IMR-90 (cell line): ENCODE results near the gene SPAG5. TPM values are rescaled to one million over a fixed set of nuclear protein-coding genes. Genes with fewer than 3 reads are reported as not detected.

Experiments
- ATAC-seq: fragments of 200-7000 bp; cut with Tn5 transposase; 2 replicates; pipeline ENCODE4 v1.9.1; 2020; ENCODE audit warnings: low read depth, mild to moderate bottlenecking, moderate library complexity
- BruUV-seq: library from RNA; stranded (reverse); fragments of 400-500 nt; replicated peaks from 2 replicates; lab custom pipeline; 2021; lab: Mats Ljungman, UMichigan
- CTCF ChIA-PET: fragments of 300-600 bp; formaldehyde crosslinking; extraction: SDS; loops from one replicate; lab custom pipeline; 2021; ENCODE audit warnings: antibody characterized with exemption; lab: Yijun Ruan, JAX
- POLR2A ChIA-PET: fragments of 300-600 bp; sonication (Branson Sonifier 250); formaldehyde crosslinking; loops from one replicate; lab custom pipeline; 2022; ENCODE audit warnings: antibody characterized with exemption; ENCODE audit not compliant: unreplicated experiment; lab: Charles Lee
- DNase-seq: peaks from one replicate; pipeline ENCODE4 v3.0.0; 2013
- H2AFZ ChIP-seq: replicated peaks from 2 replicates; pipeline ENCODE3; 2013; ENCODE audit warnings: low read length, mild to moderate bottlenecking; ENCODE audit not compliant: poor library complexity
- H2AK5ac ChIP-seq: 2 replicates; pipeline ENCODE4 v1.6.1; 2013; ENCODE audit warnings: low read depth, low read length, inconsistent platforms
- H2AK9ac ChIP-seq: replicated peaks from 2 replicates; pipeline ENCODE3; 2013; ENCODE audit warnings: mild to moderate bottlenecking, low read depth, low read length, moderate library complexity; ENCODE audit not compliant: poor library complexity
- H2BK120ac ChIP-seq: 2 replicates; pipeline ENCODE4 v1.6.1; 2013; ENCODE audit warnings: low read depth, low read length, inconsistent platforms
- H2BK15ac ChIP-seq: 3 replicates; pipeline ENCODE4 v1.6.1; 2013; ENCODE audit warnings: low read depth, low read length, inconsistent platforms
- H2BK20ac ChIP-seq: 2 replicates; pipeline ENCODE4 v1.6.1; 2013; ENCODE audit warnings: low read depth, mild to moderate bottlenecking, inconsistent platforms, low read length, moderate library complexity
- H2BK5ac ChIP-seq: 2 replicates; pipeline ENCODE4 v1.6.1; 2013; ENCODE audit warnings: mild to moderate bottlenecking, low read depth, low read length, inconsistent platforms; ENCODE audit not compliant: poor library complexity, severe bottlenecking
- H3K14ac ChIP-seq: replicated peaks from 2 replicates; pipeline ENCODE4 v1.6.1; 2013; ENCODE audit warnings: low read depth, low read length, inconsistent platforms
- H3K18ac ChIP-seq: 2 replicates; pipeline ENCODE4 v1.6.1; 2013; ENCODE audit warnings: low read depth, low read length, control low read depth
- H3K23ac ChIP-seq: 2 replicates; pipeline ENCODE4 v1.6.1; 2013; ENCODE audit warnings: low read depth, low read length, inconsistent platforms
- H3K27ac ChIP-seq: 2 replicates; pipeline ENCODE4 v1.5.1; 2013; ENCODE audit warnings: mild to moderate bottlenecking, control low read depth, low read length; ENCODE audit not compliant: insufficient read depth
- H3K27me3 ChIP-seq: 2 replicates; pipeline ENCODE4 v1.6.1; 2013; ENCODE audit warnings: low read length; ENCODE audit not compliant: control insufficient read depth, insufficient read depth
- H3K36me3 ChIP-seq: 2 replicates; pipeline ENCODE4 v1.6.1; 2013; ENCODE audit warnings: low read length, mixed read lengths; ENCODE audit not compliant: control insufficient read depth, insufficient read depth
- H3K4ac ChIP-seq: 2 replicates; pipeline ENCODE4 v1.6.1; 2013; ENCODE audit warnings: low read depth, low read length, inconsistent platforms
- H3K4me1 ChIP-seq: 2 replicates; pipeline ENCODE4 v1.6.1; 2013; ENCODE audit warnings: low read length, mixed read lengths; ENCODE audit not compliant: control insufficient read depth, insufficient read depth
- H3K4me2 ChIP-seq: 2 replicates; pipeline ENCODE4 v1.6.1; 2013; ENCODE audit warnings: low read depth, mild to moderate bottlenecking, control low read depth, low read length, moderate library complexity
- H3K4me3 ChIP-seq: 2 replicates; pipeline ENCODE4 v1.5.1; 2013; ENCODE audit warnings: low read depth, mild to moderate bottlenecking, control low read depth, low read length, moderate library complexity; ENCODE audit not compliant: insufficient read depth
- H3K56ac ChIP-seq: 2 replicates; pipeline ENCODE4 v1.6.1; 2013; ENCODE audit warnings: low read length, inconsistent platforms; ENCODE audit not compliant: insufficient read depth; ENCODE audit errors: extremely low read depth
- H3K79me1 ChIP-seq, 2 experiments: 2 replicates each; pipeline ENCODE4 v1.6.1; 2013; ENCODE audit warnings: low read length in 2 of 2, inconsistent platforms in 1 of 2, low read depth in 1 of 2
- H3K9ac ChIP-seq: 2 replicates; pipeline ENCODE4 v1.6.1; 2013; ENCODE audit warnings: low read depth, low read length, control low read depth
- H3K9me1 ChIP-seq: 2 replicates; pipeline ENCODE4 v1.6.1; 2013; ENCODE audit warnings: low read length, inconsistent platforms; ENCODE audit not compliant: insufficient read depth
- H3K9me3 ChIP-seq: 2 replicates; pipeline ENCODE4 v1.6.1; 2013; ENCODE audit warnings: low read length; ENCODE audit not compliant: control insufficient read depth, insufficient read depth
- H4K20me1 ChIP-seq: 2 replicates; pipeline ENCODE4 v1.6.1; 2013; ENCODE audit warnings: low read length, inconsistent platforms; ENCODE audit not compliant: insufficient read depth
- H4K5ac ChIP-seq: 2 replicates; pipeline ENCODE4 v1.6.1; 2013; ENCODE audit warnings: mild to moderate bottlenecking, low read depth, low read length, control low read depth
- H4K8ac ChIP-seq, 2 experiments: 2 replicates each; pipeline ENCODE4 v1.6.1; 2013; ENCODE audit warnings: low read depth in 2 of 2, low read length in 2 of 2, control low read depth in 1 of 2, inconsistent platforms in 1 of 2
- H4K91ac ChIP-seq: 2 replicates; pipeline ENCODE4 v1.6.1; 2013; ENCODE audit warnings: low read depth, low read length, inconsistent platforms; ENCODE audit not compliant: insufficient read depth
- CEBPB ChIP-seq: IDR thresholded peaks from 2 replicates; pipeline ENCODE4 v1.6.1; 2012; ENCODE audit warnings: low read depth, low read length, improper control_type of control experiment
- CHD1 ChIP-seq: IDR thresholded peaks from 2 replicates; pipeline ENCODE4 v1.6.1; 2012; ENCODE audit warnings: low read depth, low read length, improper control_type of control experiment
- CTCF ChIP-seq: conservative IDR thresholded peaks from 2 replicates; pipeline ENCODE4 v1.5.1; 2012; ENCODE audit warnings: mild to moderate bottlenecking, low read depth, low read length, improper control_type of control experiment
- FOS ChIP-seq: fragments of 150-350 bp; IDR thresholded peaks from 2 replicates; pipeline ENCODE4 v1.6.1; 2016; ENCODE audit warnings: low read depth, low read length
- MAFK ChIP-seq: IDR thresholded peaks from 2 replicates; pipeline ENCODE4 v1.6.1; 2012; ENCODE audit warnings: low read depth, low read length, improper control_type of control experiment
- MXI1 ChIP-seq: IDR thresholded peaks from 2 replicates; pipeline ENCODE4 v1.6.1; 2012; ENCODE audit warnings: low read depth, mild to moderate bottlenecking, low read length, moderate library complexity, borderline replicate concordance
- POLR2A ChIP-seq: IDR thresholded peaks from 2 replicates; pipeline ENCODE4 v1.6.1; 2012; ENCODE audit warnings: mild to moderate bottlenecking, low read depth, low read length
- RAD21 ChIP-seq: IDR thresholded peaks from 2 replicates; pipeline ENCODE4 v1.6.1; 2012; ENCODE audit warnings: low read length, improper control_type of control experiment
- RCOR1 ChIP-seq: IDR thresholded peaks from 2 replicates; pipeline ENCODE4 v1.6.1; 2012; ENCODE audit warnings: mild to moderate bottlenecking, low read length, improper control_type of control experiment; ENCODE audit not compliant: insufficient replicate concordance
- USF2 ChIP-seq: fragments of 150-350 bp; IDR thresholded peaks from 2 replicates; pipeline ENCODE4 v1.6.1; 2017; ENCODE audit warnings: mild to moderate bottlenecking, antibody characterized with exemption, low read length, low read depth
- WGBS, 2 experiments: methylation state at CpG; one replicate each; pipeline versions ENCODE4 v1.1.5 to v1.1.7; 2013; ENCODE audit warnings: missing lambda C conversion rate in 2 of 2; ENCODE audit not compliant: insufficient read length in 1 of 2; ENCODE audit errors: extremely low coverage in 2 of 2; 5-methylcytosine and 5-hydroxymethylcytosine counted together
- dilution Hi-C: fragments of 300-500 bp; cut with HindIII; formaldehyde crosslinking; loops from one replicate; pipeline ENCODE4 v1.14.3; 2018; ENCODE audit warnings: low sequenced_read_pairs; ENCODE audit not compliant: unreplicated experiment
- in situ Hi-C: fragments of 300-500 bp; cut with MboI; formaldehyde crosslinking; loops from 3 replicates; pipeline ENCODE4 v1.14.3; 2019; ENCODE audit warnings: low sequenced_read_pairs, inconsistent platforms, mixed read lengths
- intact Hi-C: fragments of 100-400 bp; cut with micrococcal nuclease; formaldehyde crosslinking; loops from 2 replicates; pipeline ENCODE4 v1.10.0; 2022
- polyA plus RNA-seq, 3 experiments: library from polyadenylated mRNA; depleted of rRNA; stranded (reverse); fragments of >200 nt; gene quantifications; 2 replicates each; pipeline ENCODE4 v1.2.3, GENCODE V29; 2012; ENCODE audit warnings: low replicate concordance in 1 of 3
- total RNA-seq: library from RNA; depleted of rRNA; stranded (reverse); fragments of >200 nt; gene quantifications from 2 replicates; pipeline ENCODE4 v1.2.3, GENCODE V29; 2012

Gene SPAG5
- total and polyA plus RNA-seq, 2 of the 4 experiments (the other 2 are of a cell fraction) = 40.3 to 60.8 TPM

DNA sequence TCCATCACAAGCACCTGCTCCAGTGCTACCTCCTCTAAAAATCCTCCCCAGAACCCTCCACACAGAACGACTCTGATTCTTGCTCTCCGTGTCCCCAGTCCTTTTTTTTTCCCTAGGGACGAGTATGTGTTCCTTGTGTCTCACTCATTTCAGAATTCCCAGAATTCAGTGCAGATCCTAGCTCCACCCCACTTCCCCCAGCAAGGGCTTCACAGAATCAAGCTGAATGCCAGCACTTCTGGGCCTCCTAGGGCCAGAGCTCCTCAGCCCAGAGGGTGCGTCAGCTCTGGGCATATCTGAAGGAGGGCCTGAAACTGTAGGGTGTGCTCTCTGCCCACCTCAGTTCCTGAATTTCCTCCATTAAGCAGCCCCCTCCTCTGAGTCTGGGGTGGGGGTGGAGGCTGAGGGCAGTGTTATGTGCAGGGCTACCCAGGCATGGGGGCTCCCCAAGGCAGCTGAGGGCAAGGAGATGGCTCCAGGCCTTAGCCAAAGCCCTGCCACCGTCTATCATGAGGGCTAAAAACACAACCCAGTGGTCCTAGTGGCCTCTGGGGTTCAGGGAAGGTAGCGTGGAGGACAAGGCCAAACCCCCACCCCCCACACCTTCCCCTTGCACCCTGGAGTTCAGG, 52.9 kb downstream of the SPAG5 start (continued):
- no peak for TF ChIP-seq USF2

- intact Hi-C loops = loop anchor here (10.0 kb wide), 1 partner anchor 140 kb away; the partner anchor contains the start of gene SLC46A1
- no TSS peak for BruUV-seq
- POLR2A ChIA-PET = no interaction called here
Observed at GRCh38 chr17:28545141-28545503, 53.7 kb downstream of the SPAG5 start.

More at GRCh38 chr17:28545141-28545503, 53.7 kb downstream of the SPAG5 start:
- ATAC-seq (no peak), DNase-seq (no peak)
- Histone ChIP-seq H3K79me1 (peaks cover 3 to 6% of the 10 kb centered on the region in 2 experiments; a peak in 1 of 4 replicates), H3K4me2 (no peak overlapping the region), H3K9ac (no peak overlapping the region), H3K4me3 (no peak overlapping the region), H2BK120ac (no peak overlapping the region), H3K23ac (no peak overlapping the region), H4K8ac (no peak overlapping the region), H2BK5ac (no peak overlapping the region), H2AK5ac (no peak overlapping the region), H3K9me1 (no peaks in the 10 kb centered on the region), H4K91ac (no peak overlapping the region), H3K14ac (no peak overlapping the region), H3K9me3 (no peaks in the 10 kb centered on the region), H2BK20ac (no peak overlapping the region), H3K4ac (no peak overlapping the region), H2AK9ac (no peak overlapping the region), H3K18ac (no peak overlapping the region), H3K56ac (no peak overlapping the region), H3K36me3 (peaks cover 8% of the 10 kb centered on the region; the same call in 1 of the 2 replicates), H2AFZ (no peak overlapping the region), H4K20me1 (no peaks in the 10 kb centered on the region), H3K27ac (no peak overlapping the region), H4K5ac (no peak overlapping the region), H3K27me3 (no peaks in the 10 kb centered on the region), H3K4me1 (no peaks in the 10 kb centered on the region), H2BK15ac (no peak overlapping the region)
- CTCF ChIA-PET = no interaction called here
- TF ChIP-seq RAD21 (no peak), RCOR1 (no peak), MAFK (no peak), CEBPB (no peak), CHD1 (no peak), FOS (no peak), MXI1 (no peak), CTCF (no peak), POLR2A (no peak)
- dilution Hi-C loops (no loop called here), in situ Hi-C loops (no loop called here)
- 51% methylated on average over 2 of the region's 2 CpGs; no CpG with 5 or more reads in 1 of the 2 experiments for WGBS, 2 experiments
